HG03354 (cell line): Measurements from ENCODE around the gene POLR2L.

Source experiments
- ATAC-seq: cut with Tn5 transposase; IDR thresholded peaks from one replicate; pipeline ENCODE4 v1.9.1; 2021; ENCODE audit warnings: mild to moderate bottlenecking; ENCODE audit not compliant: unreplicated experiment, poor library complexity, severe bottlenecking

The POLR2L gene

GRCh38 chr11:858053-858761, 15.9 kb upstream of the POLR2L start:
- ATAC-seq, result no peak

GRCh38 chr11:856397-856796, 14.1 kb upstream of the POLR2L start:
- ATAC-seq, result no peak

- ATAC-seq, result no peak
Observed at GRCh38 chr11:855796-856195, 13.5 kb upstream of the POLR2L start.

GRCh38 chr11:855330-855674, 13.0 kb upstream of the POLR2L start:
- no peak for ATAC-seq

- no peak for ATAC-seq
Observed at GRCh38 chr11:854601-855329, 12.4 kb upstream of the POLR2L start.

- ATAC-seq, result no peak
Observed at GRCh38 chr11:853682-854448, 11.5 kb upstream of the POLR2L start.

GRCh38 chr11:852762-853161, 10.4 kb upstream of the POLR2L start:
- ATAC-seq, result no peak

GRCh38 chr11:850775-851763, 8.7 kb upstream of the POLR2L start:
- no peak for ATAC-seq

- no peak for ATAC-seq
Observed at GRCh38 chr11:849951-850774, 7.8 kb upstream of the POLR2L start.

GRCh38 chr11:849104-849824, 6.9 kb upstream of the POLR2L start:
- ATAC-seq, result no peak

- ATAC-seq, result no peak
Observed at GRCh38 chr11:848380-848931, 6.1 kb upstream of the POLR2L start.

- ATAC-seq, result no peak
Observed at GRCh38 chr11:847876-848275, 5.5 kb upstream of the POLR2L start.

- ATAC-seq, result no peak
Observed at GRCh38 chr11:846496-847098, 4.3 kb upstream of the POLR2L start.

- ATAC-seq, result no peak
Observed at GRCh38 chr11:845872-846495, 3.7 kb upstream of the POLR2L start.

- no peak for ATAC-seq
Observed at GRCh38 chr11:844693-845644, 2.6 kb upstream of the POLR2L start.
